Measurements from ENCODE around the gene FGF18. TPM values are rescaled to one million over a fixed set of nuclear protein-coding genes. Genes with fewer than 3 reads are reported as not detected.
"Not testable (repeated sequence)": the region's sequence is repeated elsewhere in the genome, so short reads cannot be mapped to it uniquely, and the experiment has no call there.

The FGF18 gene
- total and polyA plus RNA-seq, 9 donors, result 0.27 to 7.9 (median 0.53) TPM; not detected in 1

- no peak overlapping the region for H3K4me3 ChIP-seq
- H3K36me3 ChIP-seq, result no peaks in the 10 kb centered on the region
- H3K9me3 ChIP-seq, result no peaks in the 10 kb centered on the region
- no peaks in the 10 kb centered on the region for H3K27me3 ChIP-seq
- H3K27ac ChIP-seq, result peak overlapping the region; percentile 64 to 67
- TF ChIP-seq EP300 (IDR thresholded peaks at IDR 0.05), result no peak
- no peak for TF ChIP-seq POLR2A (IDR thresholded peaks at IDR 0.05)
- no peak for TF ChIP-seq CTCF (IDR thresholded peaks at IDR 0.05)
- peaks cover 18% of the 10 kb centered on the region for H3K4me1 ChIP-seq (ENCODE audit: insufficient read depth)
- intact Hi-C loops (cut with DNase I), result no loop called here
- 38 to 55% (median 46%) methylated on average over 5 of the region's 5 CpGs for WGBS, 3 donors
- no peak for DNase-seq
Measured at GRCh38 chr5:171495122-171495700, 75.8 kb downstream of the FGF18 start.

- Histone ChIP-seq H3K4me3 (no peak overlapping the region), H3K27ac (no peak overlapping the region), H3K4me1 (ENCODE audit: insufficient read depth) (peaks cover 18% of the 10 kb centered on the region), H3K36me3 (no peaks in the 10 kb centered on the region), H3K27me3 (no peaks in the 10 kb centered on the region), H3K9me3 (no peaks in the 10 kb centered on the region)
- 31 to 55% (median 44%) methylated on average over 3 of the region's 3 CpGs for WGBS, 3 donors
- DNase-seq, result no peak
- intact Hi-C loops (cut with DNase I), result no loop called here
- TF ChIP-seq POLR2A (IDR thresholded peaks at IDR 0.05), result no peak
- no peak for TF ChIP-seq EP300 (IDR thresholded peaks at IDR 0.05)
- TF ChIP-seq CTCF (IDR thresholded peaks at IDR 0.05), result no peak
Measured at GRCh38 chr5:171496456-171496855, 77.0 kb downstream of the FGF18 start.

GRCh38 chr5:171497494-171497893 lies 78.0 kb downstream of the FGF18 start:
- WGBS, 3 donors, result 94 to 97% (median 94%) methylated on average over 4 of the region's 4 CpGs
- H3K27ac ChIP-seq; H3K9me3 ChIP-seq; H3K36me3 ChIP-seq; intact Hi-C loops (cut with DNase I); H3K27me3 ChIP-seq; H3K4me3 ChIP-seq; DNase-seq: not testable (repeated sequence)
- peaks cover 17% of the 10 kb centered on the region for H3K4me1 ChIP-seq (ENCODE audit: insufficient read depth)

GRCh38 chr5:171498166-171498565 lies 78.7 kb downstream of the FGF18 start:
- no peaks in the 10 kb centered on the region for H3K9me3 ChIP-seq
- TF ChIP-seq EP300 (IDR thresholded peaks at IDR 0.05) (no peak), CTCF (IDR thresholded peaks at IDR 0.05) (no peak), POLR2A (IDR thresholded peaks at IDR 0.05) (no peak)
- no peaks in the 10 kb centered on the region for H3K36me3 ChIP-seq
- 85 to 90% (median 86%) methylated on average over 6 of the region's 6 CpGs for WGBS, 3 donors
- H3K27ac ChIP-seq, result no peak overlapping the region
- intact Hi-C loops (cut with DNase I), result no loop called here
- H3K4me1 ChIP-seq (ENCODE audit: insufficient read depth), result peaks cover 16% of the 10 kb centered on the region
- DNase-seq, result no peak
- no peaks in the 10 kb centered on the region for H3K27me3 ChIP-seq
- no peak overlapping the region for H3K4me3 ChIP-seq

GRCh38 chr5:171499611-171500010 lies 80.2 kb downstream of the FGF18 start:
- DNase-seq, result no peak
- Histone ChIP-seq H3K4me3 (no peak overlapping the region), H3K4me1 (ENCODE audit: insufficient read depth) (peaks cover 7% of the 10 kb centered on the region), H3K27ac (no peak overlapping the region), H3K27me3 (no peaks in the 10 kb centered on the region), H3K36me3 (no peaks in the 10 kb centered on the region), H3K9me3 (no peaks in the 10 kb centered on the region)
- TF ChIP-seq POLR2A (IDR thresholded peaks at IDR 0.05), result no peak
- no peak for TF ChIP-seq CTCF (IDR thresholded peaks at IDR 0.05)
- TF ChIP-seq EP300 (IDR thresholded peaks at IDR 0.05), result no peak
- 82 to 91% (median 87%) methylated on average over 4 of the region's 4 CpGs for WGBS, 3 donors
- intact Hi-C loops (cut with DNase I), result no loop called here
